RWPE1 (cell line): ENCODE data around the gene TASP1.
"Not testable (repeated sequence)": the region's sequence is repeated elsewhere in the genome, so short reads cannot be mapped to it uniquely, and the experiment has no call there.

ENCODE experiments used
- CTCF ChIA-PET: fragments of 350-600 bp; sonication (Branson Sonifier 250); formaldehyde crosslinking; extraction: SDS; loops from one replicate; lab custom pipeline; 2021; lab: Yijun Ruan, JAX
- POLR2A ChIA-PET: fragments of 400-600 bp; formaldehyde crosslinking; extraction: SDS; loops from one replicate; lab custom pipeline; 2020; ENCODE audit warnings: antibody characterized with exemption; ENCODE audit not compliant: low non-redundant PET; lab: Yijun Ruan, JAX
- DNase-seq: peaks from one replicate; pipeline ENCODE4 v3.0.0; 2012; ENCODE audit warnings: low spot score
- H3K27ac ChIP-seq: fragments of 450-650 bp; 2 replicates; pipeline ENCODE4 v1.5.1; 2017
- CTCF ChIP-seq: fragments of 450-650 bp; conservative IDR thresholded peaks from 2 replicates; pipeline ENCODE4 v1.5.1; 2017; ENCODE audit warnings: low read depth, mild to moderate bottlenecking

TASP1 gene

GRCh38 chr20:13611611-13612125 lies 27.1 kb downstream of the TASP1 start:
- DNase-seq = no peak
- POLR2A ChIA-PET = no interaction called here
- CTCF ChIA-PET = no interaction called here

GRCh38 chr20:13610184-13610583 lies 28.5 kb downstream of the TASP1 start:
- ChIA-PET POLR2A (no interaction called here), CTCF (no interaction called here)
- no peak for DNase-seq
- no peak for TF ChIP-seq CTCF
- no peak overlapping the region for H3K27ac ChIP-seq

More at GRCh38 chr20:13611611-13612125, 27.1 kb downstream of the TASP1 start:
- no peak for TF ChIP-seq CTCF
- H3K27ac ChIP-seq = no peak overlapping the region

- no peak for TF ChIP-seq CTCF
- ChIA-PET POLR2A (interaction anchor here (0.6 kb wide), 1 partner anchor 273 kb away, joined by 3 read pairs; no protein-coding TSS in a partner anchor), CTCF (interaction anchor here (0.5 kb wide), 1 partner anchor 305 kb away, joined by 3 read pairs; no protein-coding TSS in a partner anchor)
- no peak for DNase-seq
- H3K27ac ChIP-seq = no peak overlapping the region
Measured at GRCh38 chr20:13608066-13608465, 30.7 kb downstream of the TASP1 start.

- H3K27ac ChIP-seq, DNase-seq, POLR2A ChIA-PET, CTCF ChIA-PET: not testable (repeated sequence)
Measured at GRCh38 chr20:13593423-13593822, 45.3 kb downstream of the TASP1 start.

GRCh38 chr20:13588049-13588448 lies 50.7 kb downstream of the TASP1 start:
- no peak overlapping the region for H3K27ac ChIP-seq
- CTCF ChIA-PET = no interaction called here
- POLR2A ChIA-PET = no interaction called here
- no peak for DNase-seq
- TF ChIP-seq CTCF = no peak

- no peak overlapping the region for H3K27ac ChIP-seq
- ChIA-PET CTCF (no interaction called here), POLR2A (no interaction called here)
- no peak for DNase-seq
- TF ChIP-seq CTCF = no peak
Measured at GRCh38 chr20:13587370-13587769, 51.4 kb downstream of the TASP1 start.

- TF ChIP-seq CTCF = no peak
- DNase-seq = no peak
- CTCF ChIA-PET = interaction anchor here (0.6 kb wide), 1 partner anchor 72 kb away, joined by 7 read pairs; no protein-coding TSS in a partner anchor
- no peak overlapping the region for H3K27ac ChIP-seq
- POLR2A ChIA-PET = no interaction called here
Measured at GRCh38 chr20:13586133-13586532, 52.6 kb downstream of the TASP1 start.
